SK-N-SH (cell line): ENCODE measurements around the gene EIF1. TPM values are rescaled to one million over a fixed set of nuclear protein-coding genes. Genes with fewer than 3 reads are reported as not detected.
A peak's percentile ranks its signal among the peaks of the same experiment; 100 is the strongest.

Source experiments
- CTCF ChIA-PET: fragments of 300-600, 350-600 bp; formaldehyde crosslinking; extraction: SDS; loops from one replicate; lab custom pipeline; 2021; lab: Yijun Ruan, JAX
- POLR2A ChIA-PET: fragments of 350-600 bp; sonication (Branson Sonifier 250); formaldehyde crosslinking; extraction: SDS; loops from one replicate; lab custom pipeline; 2020; ENCODE audit warnings: antibody characterized with exemption, inconsistent platforms; lab: Yijun Ruan, JAX
- DNase-seq: peaks from one replicate; pipeline ENCODE4 v3.0.0; 2012
- H2AFZ ChIP-seq: fragments of 200-600 bp; sonication (generic); 2 replicates; pipeline ENCODE4 v1.8.1; 2016; ENCODE audit warnings: antibody characterized with exemption, mild to moderate bottlenecking, low read depth
- H3F3A ChIP-seq: fragments of 200-600 bp; sonication (generic); replicated peaks from 2 replicates; pipeline ENCODE3; 2016; ENCODE audit warnings: antibody characterized with exemption, mild to moderate bottlenecking; ENCODE audit not compliant: insufficient read depth
- H3K27ac ChIP-seq, 2 experiments: fragments of 200-500 bp in 1 of 2; fragments of 200-600 bp in 1 of 2; sonication (Bioruptor generic) in 1 of 2; sonication (generic), shearing (Covaris generic) in 1 of 2; 2 replicates each; pipeline versions ENCODE4 v1.5.1 to v1.6.1; 2014 to 2016; ENCODE audit warnings: low read depth in 2 of 2, inconsistent platforms in 1 of 2, low read length in 1 of 2, mild to moderate bottlenecking in 1 of 2, mixed read lengths in 1 of 2
- H3K27me3 ChIP-seq: fragments of 200-600 bp; sonication (generic), shearing (Covaris generic); 2 replicates; pipeline ENCODE4 v1.6.1; 2016; ENCODE audit warnings: mixed run types; ENCODE audit not compliant: insufficient read depth
- H3K36me3 ChIP-seq, 2 experiments: fragments of 200-500 bp in 1 of 2; fragments of 200-600 bp in 1 of 2; sonication (Bioruptor generic) in 1 of 2; sonication (generic) in 1 of 2; replicated peaks in 1 of 2; 2 replicates each; pipeline versions ENCODE3 to v1.5.1; 2014 to 2016; ENCODE audit warnings: low read length in 1 of 2, mild to moderate bottlenecking in 1 of 2; ENCODE audit not compliant: insufficient read depth in 2 of 2, control insufficient read depth in 1 of 2
- H3K4me1 ChIP-seq, 2 experiments: fragments of 200-500 bp in 1 of 2; fragments of 200-600 bp in 1 of 2; sonication (Bioruptor generic) in 1 of 2; sonication (generic), shearing (Covaris generic) in 1 of 2; 2 replicates each; pipeline versions ENCODE4 v1.5.1 to v1.6.1; 2014 to 2016; ENCODE audit warnings: low read depth in 1 of 2, low read length in 1 of 2, mixed run types in 1 of 2; ENCODE audit not compliant: insufficient read depth in 2 of 2, control insufficient read depth in 1 of 2
- H3K4me2 ChIP-seq: fragments of 200-600 bp; sonication (generic), shearing (Covaris generic); 2 replicates; pipeline ENCODE4 v1.6.1; 2017; ENCODE audit warnings: mixed run types
- H3K4me3 ChIP-seq, 2 experiments: fragments of 200-500 bp in 1 of 2; fragments of 200-600 bp in 1 of 2; sonication (Bioruptor generic) in 1 of 2; sonication (generic), shearing (Covaris generic) in 1 of 2; 2 replicates each; pipeline versions ENCODE4 v1.5.1 to v1.8.1; 2014 to 2016; ENCODE audit warnings: low read depth in 2 of 2, inconsistent platforms in 1 of 2, low read length in 1 of 2, mild to moderate bottlenecking in 1 of 2, mixed read lengths in 1 of 2, moderate library complexity in 1 of 2
- H3K79me2 ChIP-seq: fragments of 200-600 bp; sonication (generic); 2 replicates; pipeline ENCODE4 v1.8.1; 2017; ENCODE audit warnings: mild to moderate bottlenecking; ENCODE audit not compliant: insufficient read depth
- H3K9ac ChIP-seq: fragments of 200-600 bp; sonication (generic); 2 replicates; pipeline ENCODE4 v1.6.1; 2017; ENCODE audit warnings: mixed run types
- H3K9me2 ChIP-seq: fragments of 200-600 bp; sonication (generic); 2 replicates; pipeline ENCODE4 v1.6.1; 2017; ENCODE audit warnings: mixed run types
- H3K9me3 ChIP-seq: fragments of 200-600 bp; sonication (generic); 2 replicates; pipeline ENCODE4 v1.6.1; 2017; ENCODE audit warnings: mixed run types, mild to moderate bottlenecking, moderate library complexity
- H4K20me1 ChIP-seq: fragments of 200-600 bp; sonication (generic); 2 replicates; pipeline ENCODE4 v1.6.1; 2017; ENCODE audit warnings: mild to moderate bottlenecking, mixed run types; ENCODE audit not compliant: insufficient read depth
- CHD2 ChIP-seq: fragments of 150-350 bp; IDR thresholded peaks from 2 replicates; pipeline ENCODE4 v1.6.1; 2018; ENCODE audit warnings: low read length; ENCODE audit not compliant: partially characterized antibody
- ELF1 ChIP-seq: IDR thresholded peaks from 2 replicates; pipeline ENCODE4 v1.4.0; 2012
- EP300 ChIP-seq, 2 experiments: IDR thresholded peaks; 2 replicates each; pipeline versions ENCODE4 v1.4.0 to v1.6.1; 2012; ENCODE audit warnings: borderline replicate concordance in 1 of 2, low read depth in 1 of 2, low read length in 1 of 2
- FOSL2 ChIP-seq: IDR thresholded peaks from 2 replicates; pipeline ENCODE4 v1.4.0; 2012; ENCODE audit warnings: low read depth, mild to moderate bottlenecking, moderate library complexity, borderline replicate concordance
- FOXJ3 ChIP-seq: sonication (generic); formaldehyde crosslinking; IDR thresholded peaks from 2 replicates; pipeline ENCODE4 v1.5.1; 2020; ENCODE audit warnings: mild to moderate bottlenecking, missing genetic modification reagents
- GABPA ChIP-seq: IDR thresholded peaks from 2 replicates; pipeline ENCODE4 v1.4.0; 2012; ENCODE audit warnings: low read depth, mild to moderate bottlenecking
- JUND ChIP-seq: IDR thresholded peaks from 2 replicates; pipeline ENCODE4 v1.4.0; 2012
- NFIC ChIP-seq: IDR thresholded peaks from 2 replicates; pipeline ENCODE4 v1.4.0; 2012; ENCODE audit warnings: borderline replicate concordance
- RFX5 ChIP-seq: IDR thresholded peaks from 2 replicates; pipeline ENCODE4 v1.6.1; 2012; ENCODE audit warnings: mild to moderate bottlenecking, improper control_type of control experiment, low read length
- SIN3A ChIP-seq: IDR thresholded peaks from 2 replicates; pipeline ENCODE4 v1.6.1; 2012; ENCODE audit warnings: low read depth, mild to moderate bottlenecking, low read length, moderate library complexity, borderline replicate concordance
- SMC3 ChIP-seq: IDR thresholded peaks from 2 replicates; pipeline ENCODE4 v1.6.1; 2012; ENCODE audit warnings: low read depth, low read length, improper control_type of control experiment
- TAF1 ChIP-seq: IDR thresholded peaks from 2 replicates; pipeline ENCODE4 v1.6.1; 2012; ENCODE audit warnings: low read depth, mild to moderate bottlenecking, low read length, moderate library complexity, borderline replicate concordance
- TCF12 ChIP-seq: IDR thresholded peaks from 2 replicates; pipeline ENCODE4 v1.4.0; 2012
- YY1 ChIP-seq: IDR thresholded peaks from 2 replicates; pipeline ENCODE4 v1.4.0; 2012; ENCODE audit warnings: low read depth, mild to moderate bottlenecking
- WGBS: methylation state at CpG from one replicate; pipeline ENCODE4 v1.1.6; 2017; ENCODE audit warnings: low lambda C conversion rate; 5-methylcytosine and 5-hydroxymethylcytosine counted together
- polyA plus RNA-seq, 3 experiments: library from polyadenylated mRNA; depleted of rRNA; stranded (reverse); fragments of >200 nt; gene quantifications; 2 replicates each; pipeline ENCODE4 v1.2.3, GENCODE V29; 2012
- TF ChIP-seq, protein P1 (sequence below): IDR thresholded peaks from 2 replicates; pipeline ENCODE4 v1.4.0; 2012; ENCODE audit warnings: low read depth, borderline replicate concordance
- TF ChIP-seq, protein P2 (sequence below): IDR thresholded peaks from 2 replicates; pipeline ENCODE4 v1.4.0; 2012; ENCODE audit warnings: low read depth
- TF ChIP-seq, protein P3 (sequence below): IDR thresholded peaks from 2 replicates; pipeline ENCODE4 v1.4.0; 2012; ENCODE audit warnings: low read depth, borderline replicate concordance
- TF ChIP-seq, protein P4 (sequence below): IDR thresholded peaks from 2 replicates; pipeline ENCODE4 v1.6.1; 2012; ENCODE audit warnings: mild to moderate bottlenecking, low read depth, low read length, moderate library complexity

The EIF1 gene
- polyA plus RNA-seq, 1 of the 3 experiments (the other 2 are of a cell fraction) = 300 TPM

DNA sequence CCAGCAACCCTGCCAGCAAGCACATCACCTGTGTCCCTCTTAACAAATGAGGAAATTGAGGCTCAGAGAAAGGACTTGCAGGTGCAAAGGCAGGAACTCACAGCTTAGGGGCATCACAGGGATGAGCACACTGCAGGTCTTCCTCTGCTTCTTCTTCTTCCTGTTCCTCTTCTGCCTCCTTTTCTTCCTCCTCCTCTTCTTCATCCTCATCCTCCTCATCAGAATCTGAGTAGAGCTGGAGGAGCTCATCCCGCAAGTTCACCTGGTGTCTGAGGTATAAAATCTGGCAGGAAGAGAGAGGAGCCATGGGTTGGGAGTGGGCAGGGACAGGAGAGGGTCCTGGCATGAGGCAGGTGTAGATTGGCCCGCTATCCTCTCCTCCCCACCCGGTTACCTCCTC lies 43.2 kb downstream of the EIF1 start:
- Histone ChIP-seq H3K9me3 (no peaks in the 10 kb centered on the region), H3K27me3 (peaks cover 61% of the 10 kb centered on the region), H3K27ac (no peak overlapping the region), H3K4me2 (no peak overlapping the region), H3K79me2 (no peaks in the 10 kb centered on the region), H3K4me3 (no peak overlapping the region), H3K4me1 (peaks cover 0 to 11% of the 10 kb centered on the region in 2 experiments; a peak in 1 of 4 replicates), H2AFZ (no peak overlapping the region), H3K9me2 (no peaks in the 10 kb centered on the region), H3K9ac (no peak overlapping the region), H4K20me1 (no peaks in the 10 kb centered on the region), H3F3A (no peaks in the 10 kb centered on the region), H3K36me3 (no peaks in the 10 kb centered on the region)
- TF ChIP-seq FOSL2 (no peak), TAF1 (no peak), EP300 (IDR thresholded peaks at IDR 0.05; ENCODE audit: borderline replicate concordance in 1 of 2, low read depth in 1 of 2, low read length in 1 of 2) (no peak), TCF12 (no peak), SMC3 (no peak), SIN3A (no peak), NFIC (no peak), FOXJ3 (CRISPR knock-in tag) (no peak)
- TF ChIP-seq, protein P1, sequence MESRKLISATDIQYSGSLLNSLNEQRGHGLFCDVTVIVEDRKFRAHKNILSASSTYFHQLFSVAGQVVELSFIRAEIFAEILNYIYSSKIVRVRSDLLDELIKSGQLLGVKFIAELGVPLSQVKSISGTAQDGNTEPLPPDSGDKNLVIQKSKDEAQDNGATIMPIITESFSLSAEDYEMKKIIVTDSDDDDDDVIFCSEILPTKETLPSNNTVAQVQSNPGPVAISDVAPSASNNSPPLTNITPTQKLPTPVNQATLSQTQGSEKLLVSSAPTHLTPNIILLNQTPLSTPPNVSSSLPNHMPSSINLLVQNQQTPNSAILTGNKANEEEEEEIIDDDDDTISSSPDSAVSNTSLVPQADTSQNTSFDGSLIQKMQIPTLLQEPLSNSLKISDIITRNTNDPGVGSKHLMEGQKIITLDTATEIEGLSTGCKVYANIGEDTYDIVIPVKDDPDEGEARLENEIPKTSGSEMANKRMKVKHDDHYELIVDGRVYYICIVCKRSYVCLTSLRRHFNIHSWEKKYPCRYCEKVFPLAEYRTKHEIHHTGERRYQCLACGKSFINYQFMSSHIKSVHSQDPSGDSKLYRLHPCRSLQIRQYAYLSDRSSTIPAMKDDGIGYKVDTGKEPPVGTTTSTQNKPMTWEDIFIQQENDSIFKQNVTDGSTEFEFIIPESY = no peak
- TF ChIP-seq, protein P2, sequence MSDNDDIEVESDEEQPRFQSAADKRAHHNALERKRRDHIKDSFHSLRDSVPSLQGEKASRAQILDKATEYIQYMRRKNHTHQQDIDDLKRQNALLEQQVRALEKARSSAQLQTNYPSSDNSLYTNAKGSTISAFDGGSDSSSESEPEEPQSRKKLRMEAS = no peak
- TF ChIP-seq, protein P3, sequence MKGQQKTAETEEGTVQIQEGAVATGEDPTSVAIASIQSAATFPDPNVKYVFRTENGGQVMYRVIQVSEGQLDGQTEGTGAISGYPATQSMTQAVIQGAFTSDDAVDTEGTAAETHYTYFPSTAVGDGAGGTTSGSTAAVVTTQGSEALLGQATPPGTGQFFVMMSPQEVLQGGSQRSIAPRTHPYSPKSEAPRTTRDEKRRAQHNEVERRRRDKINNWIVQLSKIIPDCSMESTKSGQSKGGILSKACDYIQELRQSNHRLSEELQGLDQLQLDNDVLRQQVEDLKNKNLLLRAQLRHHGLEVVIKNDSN = no peak
- POLR2A ChIA-PET = no interaction called here
- CTCF ChIA-PET = interaction anchor here (1.4 to 24.8 kb wide), 4 partner anchors 36 to 72 kb away, joined by 5 to 405 read pairs (median 12); partner anchors contain the start of genes FKBP10, JUP and P3H4
- WGBS = 35% methylated on average over 2 of the region's 3 CpGs
- no peak for DNase-seq

DNA sequence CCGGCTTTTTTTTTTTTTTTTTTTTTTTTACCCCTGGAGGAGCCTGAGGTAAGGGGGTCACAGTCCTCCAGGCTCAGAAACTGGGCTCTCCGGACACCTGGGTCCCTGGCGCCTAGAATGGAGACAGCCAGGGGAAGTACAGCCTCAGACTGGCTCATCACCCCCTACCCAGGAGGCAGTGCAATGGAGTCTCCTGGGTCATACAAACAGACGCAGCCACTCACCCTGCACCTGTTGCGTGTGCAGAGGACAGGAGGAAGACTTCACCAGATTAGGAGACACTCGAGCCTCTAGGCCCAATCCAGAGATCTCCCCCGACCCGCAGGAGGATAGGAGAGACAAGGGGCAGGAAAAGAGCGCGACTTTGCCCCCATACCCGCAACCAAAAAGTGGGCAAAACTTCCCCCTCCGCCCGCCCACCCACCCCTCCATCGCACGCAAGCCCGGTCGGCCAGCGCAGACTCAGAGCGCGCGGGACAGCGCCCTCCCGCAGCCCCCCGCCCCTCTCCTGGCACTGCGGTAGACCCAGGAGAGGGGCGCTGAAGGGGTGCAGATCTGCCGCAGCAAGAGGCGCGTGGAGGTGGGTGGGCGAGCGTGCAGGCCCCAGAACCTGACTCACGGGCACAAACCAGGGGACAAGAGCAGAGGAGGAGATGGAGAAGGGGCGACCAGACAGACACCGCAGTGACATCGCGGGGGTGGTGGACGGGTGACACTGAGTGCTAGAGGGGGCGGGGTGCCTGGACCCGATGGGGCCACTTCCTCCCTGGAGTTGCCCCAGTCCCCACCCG lies 44.9 kb downstream of the EIF1 start:
- Histone ChIP-seq H3K4me1 (peaks cover 0 to 15% of the 10 kb centered on the region in 2 experiments; a peak in 1 of 4 replicates), H3K27ac (no peak overlapping the region), H3K79me2 (no peaks in the 10 kb centered on the region), H3K4me2 (peak overlapping the region; percentile 92), H3K4me3 (peak overlapping the region; percentile 43 to 58), H3F3A (no peaks in the 10 kb centered on the region), H3K9me3 (no peaks in the 10 kb centered on the region), H3K36me3 (no peaks in the 10 kb centered on the region), H3K9ac (no peak overlapping the region), H2AFZ (peak overlapping the region; percentile 47; the same call in 1 of the 2 replicates), H4K20me1 (no peaks in the 10 kb centered on the region), H3K9me2 (no peaks in the 10 kb centered on the region), H3K27me3 (peaks cover 67% of the 10 kb centered on the region)
- peak; percentile 52 for DNase-seq
- ChIA-PET POLR2A (interaction anchor here (0.6 to 1.6 kb wide), 3 partner anchors 34 to 53 kb away, joined by 4 to 5 read pairs (median 4); partner anchors contain the start of genes EIF1 and JUP), CTCF (interaction anchor here (0.8 to 24.8 kb wide), 7 partner anchors 25 to 70 kb away, joined by 3 to 405 read pairs (median 5); partner anchors contain the start of genes FKBP10, JUP and P3H4)
- WGBS = 25% methylated on average over 23 of the region's 40 CpGs
- TF ChIP-seq, protein P4, sequence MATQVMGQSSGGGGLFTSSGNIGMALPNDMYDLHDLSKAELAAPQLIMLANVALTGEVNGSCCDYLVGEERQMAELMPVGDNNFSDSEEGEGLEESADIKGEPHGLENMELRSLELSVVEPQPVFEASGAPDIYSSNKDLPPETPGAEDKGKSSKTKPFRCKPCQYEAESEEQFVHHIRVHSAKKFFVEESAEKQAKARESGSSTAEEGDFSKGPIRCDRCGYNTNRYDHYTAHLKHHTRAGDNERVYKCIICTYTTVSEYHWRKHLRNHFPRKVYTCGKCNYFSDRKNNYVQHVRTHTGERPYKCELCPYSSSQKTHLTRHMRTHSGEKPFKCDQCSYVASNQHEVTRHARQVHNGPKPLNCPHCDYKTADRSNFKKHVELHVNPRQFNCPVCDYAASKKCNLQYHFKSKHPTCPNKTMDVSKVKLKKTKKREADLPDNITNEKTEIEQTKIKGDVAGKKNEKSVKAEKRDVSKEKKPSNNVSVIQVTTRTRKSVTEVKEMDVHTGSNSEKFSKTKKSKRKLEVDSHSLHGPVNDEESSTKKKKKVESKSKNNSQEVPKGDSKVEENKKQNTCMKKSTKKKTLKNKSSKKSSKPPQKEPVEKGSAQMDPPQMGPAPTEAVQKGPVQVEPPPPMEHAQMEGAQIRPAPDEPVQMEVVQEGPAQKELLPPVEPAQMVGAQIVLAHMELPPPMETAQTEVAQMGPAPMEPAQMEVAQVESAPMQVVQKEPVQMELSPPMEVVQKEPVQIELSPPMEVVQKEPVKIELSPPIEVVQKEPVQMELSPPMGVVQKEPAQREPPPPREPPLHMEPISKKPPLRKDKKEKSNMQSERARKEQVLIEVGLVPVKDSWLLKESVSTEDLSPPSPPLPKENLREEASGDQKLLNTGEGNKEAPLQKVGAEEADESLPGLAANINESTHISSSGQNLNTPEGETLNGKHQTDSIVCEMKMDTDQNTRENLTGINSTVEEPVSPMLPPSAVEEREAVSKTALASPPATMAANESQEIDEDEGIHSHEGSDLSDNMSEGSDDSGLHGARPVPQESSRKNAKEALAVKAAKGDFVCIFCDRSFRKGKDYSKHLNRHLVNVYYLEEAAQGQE = no peak
- TF ChIP-seq SIN3A = no peak
- no peak for TF ChIP-seq FOXJ3 (CRISPR knock-in tag)
- TF ChIP-seq, protein P3 = no peak
- TF ChIP-seq CHD2 = no peak
- TF ChIP-seq SMC3 = no peak
- TF ChIP-seq GABPA = no peak
- TF ChIP-seq YY1 = no peak
- no peak for TF ChIP-seq ELF1
- no peak for TF ChIP-seq TCF12
- no peak for TF ChIP-seq EP300 (IDR thresholded peaks at IDR 0.05; ENCODE audit: borderline replicate concordance in 1 of 2, low read depth in 1 of 2, low read length in 1 of 2)
- TF ChIP-seq JUND = no peak
- TF ChIP-seq RFX5 = no peak
